PFSK-1 (cell line): ENCODE data around the gene IAH1.

ENCODE experiments used
- FOXP2 ChIP-seq: optimal IDR thresholded peaks from 2 replicates; pipeline ENCODE3; 2011; ENCODE audit warnings: borderline replicate concordance, control low read depth, inconsistent platforms; ENCODE audit not compliant: insufficient read depth; ENCODE audit errors: extremely low read length, extremely low read depth
- POLR2AphosphoS5 ChIP-seq: IDR thresholded peaks from 2 replicates; pipeline ENCODE4 v1.6.1; 2012; ENCODE audit warnings: low read depth, mild to moderate bottlenecking, control low read depth, low read length, moderate library complexity
- SIN3A ChIP-seq: IDR thresholded peaks from 2 replicates; pipeline ENCODE4 v1.6.1; 2012; ENCODE audit warnings: mild to moderate bottlenecking, low read length, moderate library complexity, borderline replicate concordance; ENCODE audit not compliant: insufficient read depth
- TAF1 ChIP-seq: IDR thresholded peaks from 2 replicates; pipeline ENCODE4 v1.6.1; 2012; ENCODE audit warnings: low read length, control low read depth, borderline replicate concordance; ENCODE audit not compliant: insufficient read depth
- TF ChIP-seq, protein P1 (sequence below), 2 experiments: IDR thresholded peaks; 2 replicates each; pipeline versions ENCODE4 v1.6.1 to v1.8.0; 2011 to 2012; ENCODE audit warnings: low read depth in 2 of 2, low read length in 2 of 2, control low read depth in 1 of 2, inconsistent platforms in 1 of 2, mild to moderate bottlenecking in 1 of 2, moderate library complexity in 1 of 2; ENCODE audit not compliant: insufficient read depth in 1 of 2

Gene IAH1

DNA sequence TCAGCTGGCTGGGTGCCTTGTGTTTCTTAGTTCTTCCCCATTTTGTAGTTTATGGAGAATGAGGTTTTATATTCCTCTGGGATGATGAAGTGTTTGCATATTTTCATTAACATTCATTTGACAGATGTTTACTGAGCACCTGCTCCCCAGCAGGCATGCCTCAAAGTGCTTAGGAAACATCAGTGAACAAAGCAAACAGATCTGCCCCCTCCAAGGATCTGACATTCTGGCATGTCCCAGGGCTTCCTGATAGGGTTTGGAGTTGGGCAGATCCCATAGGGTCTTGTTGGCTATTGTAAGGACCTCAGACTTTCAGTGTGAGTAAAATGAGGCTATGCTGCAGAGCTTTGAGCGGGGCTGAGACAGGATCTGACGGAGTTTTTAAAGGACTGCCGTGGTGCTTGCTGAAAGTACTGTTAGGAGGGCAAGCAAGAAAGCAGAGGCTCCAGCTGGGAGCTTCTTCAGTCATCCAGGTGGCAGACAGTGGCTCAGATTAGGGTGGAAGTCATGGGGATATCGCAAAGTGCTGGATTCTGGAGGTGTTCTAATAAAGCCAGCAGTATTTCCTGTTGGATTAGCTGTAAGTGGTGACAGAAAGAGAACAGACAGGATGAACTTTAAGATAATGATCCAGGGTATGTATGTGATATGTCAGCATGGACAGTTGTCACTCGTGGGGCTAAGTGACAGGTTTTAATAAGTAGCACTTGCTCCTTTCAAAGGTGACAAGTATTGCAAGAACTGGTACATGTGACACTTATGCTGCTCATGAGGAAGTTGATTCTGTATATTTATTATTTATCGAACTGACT, 11.3 kb upstream of the IAH1 start:
- no peak for TF ChIP-seq SIN3A
- TF ChIP-seq POLR2AphosphoS5, result no peak
- no peak for TF ChIP-seq TAF1
- TF ChIP-seq, protein P1, sequence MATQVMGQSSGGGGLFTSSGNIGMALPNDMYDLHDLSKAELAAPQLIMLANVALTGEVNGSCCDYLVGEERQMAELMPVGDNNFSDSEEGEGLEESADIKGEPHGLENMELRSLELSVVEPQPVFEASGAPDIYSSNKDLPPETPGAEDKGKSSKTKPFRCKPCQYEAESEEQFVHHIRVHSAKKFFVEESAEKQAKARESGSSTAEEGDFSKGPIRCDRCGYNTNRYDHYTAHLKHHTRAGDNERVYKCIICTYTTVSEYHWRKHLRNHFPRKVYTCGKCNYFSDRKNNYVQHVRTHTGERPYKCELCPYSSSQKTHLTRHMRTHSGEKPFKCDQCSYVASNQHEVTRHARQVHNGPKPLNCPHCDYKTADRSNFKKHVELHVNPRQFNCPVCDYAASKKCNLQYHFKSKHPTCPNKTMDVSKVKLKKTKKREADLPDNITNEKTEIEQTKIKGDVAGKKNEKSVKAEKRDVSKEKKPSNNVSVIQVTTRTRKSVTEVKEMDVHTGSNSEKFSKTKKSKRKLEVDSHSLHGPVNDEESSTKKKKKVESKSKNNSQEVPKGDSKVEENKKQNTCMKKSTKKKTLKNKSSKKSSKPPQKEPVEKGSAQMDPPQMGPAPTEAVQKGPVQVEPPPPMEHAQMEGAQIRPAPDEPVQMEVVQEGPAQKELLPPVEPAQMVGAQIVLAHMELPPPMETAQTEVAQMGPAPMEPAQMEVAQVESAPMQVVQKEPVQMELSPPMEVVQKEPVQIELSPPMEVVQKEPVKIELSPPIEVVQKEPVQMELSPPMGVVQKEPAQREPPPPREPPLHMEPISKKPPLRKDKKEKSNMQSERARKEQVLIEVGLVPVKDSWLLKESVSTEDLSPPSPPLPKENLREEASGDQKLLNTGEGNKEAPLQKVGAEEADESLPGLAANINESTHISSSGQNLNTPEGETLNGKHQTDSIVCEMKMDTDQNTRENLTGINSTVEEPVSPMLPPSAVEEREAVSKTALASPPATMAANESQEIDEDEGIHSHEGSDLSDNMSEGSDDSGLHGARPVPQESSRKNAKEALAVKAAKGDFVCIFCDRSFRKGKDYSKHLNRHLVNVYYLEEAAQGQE (IDR thresholded peaks at IDR 0.05; ENCODE audit: insufficient read depth in 1 of 2, low read depth in 2 of 2, low read length in 2 of 2), result no peak
- no peak for TF ChIP-seq FOXP2

DNA sequence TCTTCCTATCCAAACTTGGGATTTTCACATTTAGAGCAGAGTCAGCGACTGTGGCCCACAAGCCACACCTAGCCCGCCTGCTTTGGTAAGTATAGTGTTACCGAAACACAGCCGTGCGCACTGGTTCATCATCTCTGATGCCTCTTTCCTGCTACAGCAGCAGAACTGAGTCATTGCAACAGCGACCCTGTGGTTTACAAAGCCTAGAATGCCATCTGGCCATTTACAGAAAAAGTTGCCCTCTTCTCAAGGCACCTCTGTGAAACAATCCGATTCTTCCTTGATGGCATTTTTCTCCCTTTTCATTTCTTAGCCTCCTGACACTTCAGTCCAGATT, 10.7 kb upstream of the IAH1 start:
- TF ChIP-seq TAF1 (no peak), SIN3A (no peak), FOXP2 (no peak), POLR2AphosphoS5 (no peak)
- TF ChIP-seq, protein P1 (IDR thresholded peaks at IDR 0.05; ENCODE audit: insufficient read depth in 1 of 2, low read depth in 2 of 2, low read length in 2 of 2), result no peak

DNA sequence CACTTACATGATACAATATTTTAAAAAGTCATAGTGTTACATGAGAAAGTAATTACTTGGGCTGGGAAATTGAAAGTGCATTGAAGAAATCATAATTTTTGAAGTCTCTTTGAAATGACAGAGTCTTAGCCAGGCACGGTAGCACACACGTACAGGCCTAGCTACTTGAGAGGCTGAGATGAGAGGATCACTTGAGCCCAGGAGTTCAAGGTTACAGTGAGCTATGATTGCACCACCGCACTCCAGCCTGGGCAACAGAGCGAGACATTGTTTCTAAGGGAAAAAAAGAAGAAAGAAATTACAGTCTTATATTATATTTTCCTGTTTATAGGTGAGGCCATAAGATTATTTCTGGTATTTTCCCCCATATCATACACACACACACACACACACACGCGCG, 9.2 kb upstream of the IAH1 start:
- TF ChIP-seq FOXP2, result no peak
- TF ChIP-seq, protein P1 (IDR thresholded peaks at IDR 0.05; ENCODE audit: insufficient read depth in 1 of 2, low read depth in 2 of 2, low read length in 2 of 2), result no peak
- TF ChIP-seq TAF1, result no peak
- TF ChIP-seq POLR2AphosphoS5, result no peak
- TF ChIP-seq SIN3A, result no peak

DNA sequence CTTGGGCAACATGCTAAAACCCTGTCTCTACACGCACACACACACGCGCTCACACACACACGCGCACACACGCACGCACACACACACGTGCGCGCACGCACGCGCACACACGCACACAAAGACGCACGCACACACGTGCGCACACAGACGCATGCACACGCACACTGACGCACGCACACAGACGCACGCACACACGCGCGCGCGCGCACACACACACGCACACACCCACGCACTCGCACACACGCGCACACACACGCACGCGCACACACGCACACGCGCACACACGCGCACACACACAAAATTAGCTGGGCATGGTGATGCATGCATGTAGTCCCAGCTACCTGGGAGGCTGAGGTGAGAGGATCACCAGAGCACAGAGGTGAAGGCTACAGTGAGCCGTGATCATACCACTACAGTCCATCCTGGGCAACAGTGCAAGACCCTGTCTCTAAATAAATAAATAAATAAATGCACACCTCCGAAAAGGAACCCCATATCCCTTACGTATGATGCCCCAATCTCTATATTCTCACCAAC, 8.1 kb upstream of the IAH1 start:
- no peak for TF ChIP-seq FOXP2

DNA sequence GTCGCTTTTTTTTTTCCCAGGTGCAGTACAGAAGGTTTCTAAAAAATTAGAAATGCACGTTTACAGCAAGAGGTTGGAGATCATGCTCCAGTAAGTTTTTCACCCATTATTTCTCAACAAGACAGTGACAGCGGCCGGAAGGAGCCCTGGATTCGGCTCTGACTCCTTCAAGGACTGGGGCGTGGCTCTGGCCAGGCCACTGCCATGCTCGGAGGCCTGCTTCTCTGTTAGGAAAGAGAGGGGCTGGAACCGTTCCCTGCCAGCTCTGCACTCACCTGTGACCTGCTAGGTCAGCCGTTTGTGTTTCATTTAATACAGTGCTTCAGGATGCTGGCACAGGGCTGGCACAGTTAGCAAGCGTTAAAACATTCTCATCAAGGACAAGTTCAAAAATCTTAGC, 6.7 kb upstream of the IAH1 start:
- TF ChIP-seq FOXP2 (no peak), POLR2AphosphoS5 (no peak), SIN3A (no peak), TAF1 (no peak)
- TF ChIP-seq, protein P1 (IDR thresholded peaks at IDR 0.05; ENCODE audit: insufficient read depth in 1 of 2, low read depth in 2 of 2, low read length in 2 of 2), result no peak
